B cell (primary cell): ENCODE measurements around the gene ZNF730. TPM values are rescaled to one million over a fixed set of nuclear protein-coding genes. Genes with fewer than 3 reads are reported as not detected.

Experiments used
- ATAC-seq: fragments of 200-7000 bp; cut with Tn5 transposase; one replicate; pipeline ENCODE4 v1.10.0; 2021; ENCODE audit warnings: low read depth, mild to moderate bottlenecking, moderate number of reproducible peaks, moderate library complexity
- CTCF ChIA-PET: fragments of 350-600 bp; sonication (Branson Sonifier 250); formaldehyde crosslinking; loops from one replicate; lab custom pipeline; 2021; ENCODE audit warnings: antibody characterized with exemption, inconsistent platforms; lab: Charles Lee
- POLR2A ChIA-PET: fragments of 350-600 bp; sonication (Branson Sonifier 250); formaldehyde crosslinking; loops from one replicate; lab custom pipeline; 2021; ENCODE audit warnings: antibody characterized with exemption; lab: Charles Lee
- DNase-seq: peaks from one replicate; pipeline ENCODE4 v3.0.0; 2013
- H2AFZ ChIP-seq: 2 replicates; pipeline ENCODE4 v1.6.1; 2012; ENCODE audit warnings: mild to moderate bottlenecking, low read depth, low read length; ENCODE audit not compliant: insufficient read depth, poor library complexity, severe bottlenecking
- H3K27ac ChIP-seq, 2 donors: 1 replicate in 1 of 2; 2 replicates in 1 of 2; pipeline ENCODE4 v1.5.1; 2012 to 2013; ENCODE audit warnings: low read length in 2 of 2, mild to moderate bottlenecking in 2 of 2, moderate library complexity in 1 of 2
- H3K27me3 ChIP-seq, 4 experiments: fragments of 200-600 bp in 1 of 4; sonication (generic) in 1 of 4; replicated peaks in 1 of 4; 1 replicate in 2 of 4; 2 replicates in 2 of 4; pipeline versions ENCODE4 v1.6.1 to v1.7.0; 2013 to 2016; ENCODE audit warnings: low read length in 3 of 4, mild to moderate bottlenecking in 2 of 4, mixed read lengths in 1 of 4, moderate library complexity in 1 of 4; ENCODE audit not compliant: insufficient read depth in 4 of 4, control insufficient read depth in 3 of 4; ENCODE audit errors: control extremely low read depth in 1 of 4
- H3K36me3 ChIP-seq, 2 experiments: replicated peaks in 1 of 2; 1 replicate in 1 of 2; 2 replicates in 1 of 2; pipeline versions ENCODE4 v1.6.1 to v1.7.1; 2013; ENCODE audit warnings: low read length in 1 of 2; ENCODE audit not compliant: insufficient read depth in 2 of 2, control insufficient read depth in 1 of 2; ENCODE audit errors: control extremely low read depth in 1 of 2, extremely low read depth in 1 of 2
- H3K4me1 ChIP-seq, 2 donors: fragments of 200-600 bp in 1 of 2; sonication (generic) in 1 of 2; 1 replicate in 1 of 2; 2 replicates in 1 of 2; pipeline versions ENCODE4 v1.5.1 to v1.6.1; 2013 to 2017; ENCODE audit warnings: low read length in 2 of 2; ENCODE audit not compliant: control insufficient read depth in 2 of 2, insufficient read depth in 2 of 2
- H3K4me2 ChIP-seq: replicated peaks from 2 replicates; pipeline ENCODE3; 2012; ENCODE audit warnings: mild to moderate bottlenecking, low read depth, low read length; ENCODE audit not compliant: poor library complexity, severe bottlenecking
- H3K4me3 ChIP-seq, 5 experiments: fragments of 200-600 bp in 1 of 5; sonication (generic) in 1 of 5; 1 replicate in 3 of 5; 2 replicates in 2 of 5; pipeline versions ENCODE4 v1.5.1 to v1.7.0; 2011 to 2016; ENCODE audit warnings: low read length in 4 of 5, mild to moderate bottlenecking in 4 of 5, low read depth in 2 of 5, control low read depth in 1 of 5, moderate library complexity in 1 of 5; ENCODE audit not compliant: insufficient read depth in 1 of 5; ENCODE audit errors: control extremely low read depth in 1 of 5, extremely low read depth in 1 of 5
- H3K79me2 ChIP-seq: fragments of 200-600 bp; sonication (generic); one replicate; pipeline ENCODE4 v1.6.0; 2016; ENCODE audit warnings: low read length; ENCODE audit not compliant: control insufficient read depth, insufficient read depth
- H3K9ac ChIP-seq: fragments of 200-600 bp; sonication (generic); 2 replicates; pipeline ENCODE4 v1.6.1; 2017; ENCODE audit warnings: mild to moderate bottlenecking, low read length, moderate library complexity
- H3K9me3 ChIP-seq, 3 donors: one replicate each; pipeline versions ENCODE4 v1.6.1 to v1.7.1; 2013; ENCODE audit warnings: low read length in 2 of 3; ENCODE audit not compliant: control insufficient read depth in 2 of 3, insufficient read depth in 1 of 3; ENCODE audit errors: control extremely low read depth in 1 of 3
- H4K20me1 ChIP-seq: 2 replicates; pipeline ENCODE4 v1.6.0; 2012; ENCODE audit warnings: mild to moderate bottlenecking, low read length; ENCODE audit not compliant: insufficient read depth, control insufficient read depth, poor library complexity, severe bottlenecking
- H3K27ac Mint-ChIP-seq: one replicate; pipeline ENCODE4 v1.8.0; 2021; ENCODE audit warnings: mixed read lengths
- H3K27me3 Mint-ChIP-seq: one replicate; pipeline ENCODE4 v1.8.0; 2021; ENCODE audit warnings: mixed read lengths
- H3K4me1 Mint-ChIP-seq: one replicate; pipeline ENCODE4 v1.8.0; 2021; ENCODE audit warnings: mixed read lengths
- H3K4me3 Mint-ChIP-seq: one replicate; pipeline ENCODE4 v1.8.0; 2021; ENCODE audit warnings: mixed read lengths
- H3K9me3 Mint-ChIP-seq: one replicate; pipeline ENCODE4 v1.8.0; 2022; ENCODE audit warnings: mixed read lengths; ENCODE audit not compliant: insufficient read depth
- CTCF ChIP-seq: fragments of 200-600 bp; IDR thresholded peaks from one replicate; pipeline ENCODE4 v1.8.0; 2022; ENCODE audit warnings: antibody characterized with exemption, mild to moderate bottlenecking
- EZH2 ChIP-seq: IDR thresholded peaks from 2 replicates; pipeline ENCODE4 v1.6.1; 2012; ENCODE audit warnings: borderline replicate concordance, low read depth, mild to moderate bottlenecking, moderate library complexity, low read length; ENCODE audit not compliant: insufficient read depth, poor library complexity, severe bottlenecking
- WGBS: methylation state at CpG from one replicate; pipeline ENCODE4 v1.1.5; 2013; ENCODE audit warnings: missing lambda C conversion rate; ENCODE audit not compliant: insufficient coverage; 5-methylcytosine and 5-hydroxymethylcytosine counted together
- intact Hi-C: fragments of 100-400 bp; cut with micrococcal nuclease; formaldehyde crosslinking; loops from one replicate; pipeline ENCODE4 v1.10.0; 2022
- polyA plus RNA-seq: library from polyadenylated mRNA; depleted of rRNA; stranded (reverse); fragments of >200 nt; gene quantifications from 2 replicates; pipeline ENCODE4 v1.2.3, GENCODE V29; 2012
- total RNA-seq, 2 donors: library from RNA; stranded (reverse); fragments of 120-200 nt in 1 of 2; gene quantifications; 1 replicate in 1 of 2; 2 replicates in 1 of 2; pipeline versions ENCODE4 v1.2.3 to v1.2.4, GENCODE V29; 2013 to 2022

The ZNF730 gene
- total and polyA plus RNA-seq, 2 donors (not counting 1 experiment from before 2014, with no cell fraction given) = 0.22 to 0.86 TPM

- H3K4me3 Mint-ChIP-seq = no peak overlapping the region
- peaks cover 0 to 16% (median 0%) of the 10 kb centered on the region in 3 donors for H3K9me3 ChIP-seq
- no peak overlapping the region for H3K4me2 ChIP-seq
- ChIA-PET POLR2A (no interaction called here), CTCF (no interaction called here)
- H3K36me3 ChIP-seq = no peaks in the 10 kb centered on the region
- no peak overlapping the region for H3K4me3 ChIP-seq
- H2AFZ ChIP-seq = no peak overlapping the region
- H3K27ac ChIP-seq = no peak overlapping the region
- H3K79me2 ChIP-seq = no peaks in the 10 kb centered on the region
- no peaks in the 10 kb centered on the region for H3K4me1 ChIP-seq
- no peak overlapping the region for H3K9ac ChIP-seq
- H4K20me1 ChIP-seq = no peaks in the 10 kb centered on the region
- DNase-seq (no peak), ATAC-seq (no peak)
- H3K27me3 Mint-ChIP-seq = no peaks in the 10 kb centered on the region
- 96% methylated on average over 5 of the region's 11 CpGs for WGBS
- no peaks in the 10 kb centered on the region for H3K27me3 ChIP-seq
- no peaks in the 10 kb centered on the region for H3K4me1 Mint-ChIP-seq
- no peak overlapping the region for H3K27ac Mint-ChIP-seq
- peaks cover 8% of the 10 kb centered on the region for H3K9me3 Mint-ChIP-seq
- TF ChIP-seq CTCF = no peak
- TF ChIP-seq EZH2 = no peak
- intact Hi-C loops = no loop called here
Measured at GRCh38 chr19:23183251-23183650, 66.4 kb downstream of the ZNF730 start.

- intact Hi-C loops = no loop called here
- Mint-ChIP-seq H3K27me3 (no peaks in the 10 kb centered on the region), H3K27ac (no peak overlapping the region), H3K4me3 (no peak overlapping the region), H3K4me1 (no peaks in the 10 kb centered on the region), H3K9me3 (peaks cover 2% of the 10 kb centered on the region)
- Histone ChIP-seq H3K27me3 (no peaks in the 10 kb centered on the region), H3K27ac (no peak overlapping the region), H3K9ac (no peak overlapping the region), H4K20me1 (no peaks in the 10 kb centered on the region), H3K4me3 (no peak overlapping the region), H3K4me1 (no peaks in the 10 kb centered on the region), H3K36me3 (no peaks in the 10 kb centered on the region), H3K4me2 (no peak overlapping the region), H3K79me2 (no peaks in the 10 kb centered on the region), H2AFZ (no peak overlapping the region), H3K9me3 (peaks cover 0 to 36% (median 3%) of the 10 kb centered on the region in 3 donors)
- POLR2A ChIA-PET = interaction anchor here (0.6 kb wide), 1 partner anchor 1983 kb away, joined by 3 read pairs; no protein-coding TSS in a partner anchor
- CTCF ChIA-PET = no interaction called here
- ATAC-seq = no peak
- no peak for DNase-seq
- TF ChIP-seq CTCF (no peak), EZH2 (no peak)
- 97% methylated on average over 7 of the region's 9 CpGs for WGBS
Measured at GRCh38 chr19:23190341-23190740, 73.5 kb downstream of the ZNF730 start.

Other genes with a start within 250 kb of the ZNF730 start
- gene ZNF728, start 113.8 kb upstream of the ZNF730 start, total RNA-seq = not detected in 2 replicates
- not detected in 2 replicates for gene ZNF728, start 113.8 kb upstream of the ZNF730 start, polyA plus RNA-seq
- 7.9 and 10.0 TPM in 2 replicates for gene ZNF724, start 133.4 kb downstream of the ZNF730 start, total RNA-seq
- 0.94 and 1.6 TPM in 2 replicates for gene ZNF724, start 133.4 kb downstream of the ZNF730 start, polyA plus RNA-seq